ENCODE measurements around the gene TRIM28.

DNA sequence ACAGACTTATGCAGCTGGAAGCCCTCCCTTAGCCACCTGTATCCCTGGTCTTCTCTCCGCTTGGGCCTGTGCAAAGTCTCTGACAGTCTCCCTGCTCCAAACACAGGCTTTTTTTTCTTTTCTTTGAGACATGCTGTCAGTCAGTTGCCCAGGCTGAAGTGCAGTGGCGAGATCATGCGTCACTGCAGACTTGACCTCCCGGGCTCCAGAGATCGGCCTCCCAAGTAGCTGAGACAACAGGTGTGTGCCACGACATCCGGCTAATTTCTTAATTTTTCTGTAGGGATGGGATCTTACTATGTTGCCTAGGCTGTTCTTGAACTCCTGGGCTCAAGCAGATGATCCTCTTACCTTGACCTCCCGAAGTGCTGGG lies 27.7 kb downstream of the TRIM28 start:
- TF ChIP-seq, protein P1, sequence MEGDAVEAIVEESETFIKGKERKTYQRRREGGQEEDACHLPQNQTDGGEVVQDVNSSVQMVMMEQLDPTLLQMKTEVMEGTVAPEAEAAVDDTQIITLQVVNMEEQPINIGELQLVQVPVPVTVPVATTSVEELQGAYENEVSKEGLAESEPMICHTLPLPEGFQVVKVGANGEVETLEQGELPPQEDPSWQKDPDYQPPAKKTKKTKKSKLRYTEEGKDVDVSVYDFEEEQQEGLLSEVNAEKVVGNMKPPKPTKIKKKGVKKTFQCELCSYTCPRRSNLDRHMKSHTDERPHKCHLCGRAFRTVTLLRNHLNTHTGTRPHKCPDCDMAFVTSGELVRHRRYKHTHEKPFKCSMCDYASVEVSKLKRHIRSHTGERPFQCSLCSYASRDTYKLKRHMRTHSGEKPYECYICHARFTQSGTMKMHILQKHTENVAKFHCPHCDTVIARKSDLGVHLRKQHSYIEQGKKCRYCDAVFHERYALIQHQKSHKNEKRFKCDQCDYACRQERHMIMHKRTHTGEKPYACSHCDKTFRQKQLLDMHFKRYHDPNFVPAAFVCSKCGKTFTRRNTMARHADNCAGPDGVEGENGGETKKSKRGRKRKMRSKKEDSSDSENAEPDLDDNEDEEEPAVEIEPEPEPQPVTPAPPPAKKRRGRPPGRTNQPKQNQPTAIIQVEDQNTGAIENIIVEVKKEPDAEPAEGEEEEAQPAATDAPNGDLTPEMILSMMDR (IDR thresholded peaks at IDR 0.05; ENCODE audit: insufficient read depth, low read depth, low read length): no peak
- TF ChIP-seq EZH2 (IDR thresholded peaks at IDR 0.05; ENCODE audit: insufficient read depth, low read length): no peak
